ENCODE data around the gene PLIN4.
"Not testable (repeated sequence)": the region's sequence is repeated elsewhere in the genome, so short reads cannot be mapped to it uniquely, and the experiment has no call there.

Gene PLIN4

DNA sequence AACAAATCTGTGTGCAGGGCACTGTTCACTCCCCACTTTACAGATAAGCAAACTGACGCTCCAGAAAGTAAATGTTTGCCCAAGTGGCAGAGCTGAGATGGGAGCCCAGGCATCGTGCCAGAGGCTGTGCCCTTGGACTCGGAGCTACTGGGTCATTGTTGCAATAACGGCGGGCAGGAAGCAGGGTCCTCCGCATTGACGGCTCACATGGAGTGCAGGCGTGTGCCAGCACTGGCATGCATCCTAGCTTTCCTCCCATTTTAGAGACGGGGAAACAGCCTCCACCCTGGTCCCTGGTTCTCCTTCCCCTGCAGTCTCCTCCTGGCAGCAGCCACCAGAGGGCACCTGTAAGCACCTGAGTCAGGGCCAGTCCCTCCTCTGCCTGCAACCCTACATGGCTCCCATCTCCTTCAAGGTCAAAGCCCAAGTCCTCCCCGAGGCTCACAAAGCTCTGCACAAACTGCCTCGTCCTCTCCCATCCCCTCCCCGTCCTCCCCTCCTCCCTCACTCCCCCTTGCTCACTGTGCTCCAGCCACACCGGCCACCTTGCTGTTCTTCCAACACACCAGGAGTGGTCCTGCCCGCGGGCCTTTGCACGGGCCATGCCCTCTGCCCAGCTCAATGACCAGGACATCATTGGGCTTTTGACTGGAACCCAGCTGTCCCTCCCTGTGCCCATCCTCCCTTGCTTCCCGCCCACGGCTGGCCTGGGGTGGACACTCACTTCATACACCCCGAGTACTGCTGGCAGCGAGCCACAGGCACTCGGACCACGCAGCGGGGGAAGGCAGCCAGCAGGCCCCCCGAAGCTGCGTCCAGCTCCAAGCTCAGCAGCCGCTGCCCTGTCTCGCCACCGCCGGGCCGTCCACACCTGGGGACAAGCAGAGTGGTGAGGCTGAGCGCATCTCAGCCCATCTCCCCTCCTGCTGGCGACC, 29.3 kb upstream of the PLIN4 start:
- DNase-seq: peak in 1 of 2 donors; percentile 39

GRCh38 chr19:4543842-4544647, 25.8 kb upstream of the PLIN4 start:
- peak in 1 of 2 donors; percentile 35 for DNase-seq

GRCh38 chr19:4542896-4543841, 24.9 kb upstream of the PLIN4 start:
- peak; percentile 54 to 75 for DNase-seq

DNA sequence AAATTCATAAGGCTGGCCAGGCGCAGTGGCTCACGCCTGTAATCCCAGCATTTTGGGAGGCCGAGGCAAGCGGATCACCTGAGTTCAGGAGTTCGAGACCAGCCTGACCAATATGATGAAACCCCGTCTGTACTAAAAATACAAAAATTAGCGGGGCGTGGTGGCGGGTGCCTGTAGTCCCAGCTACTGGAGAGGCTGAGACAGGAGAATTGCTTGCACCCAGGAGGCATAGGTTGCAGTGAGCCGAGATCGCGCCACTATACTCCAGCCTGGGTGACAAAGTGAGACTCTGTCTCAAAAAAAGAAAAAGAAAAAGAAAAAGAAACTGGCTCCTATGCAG, 23.5 kb upstream of the PLIN4 start:
- DNase-seq: not testable (repeated sequence)

- peak; percentile 78 to 89 for DNase-seq
Measured at GRCh38 chr19:4541114-4541805, 23.0 kb upstream of the PLIN4 start.

DNA sequence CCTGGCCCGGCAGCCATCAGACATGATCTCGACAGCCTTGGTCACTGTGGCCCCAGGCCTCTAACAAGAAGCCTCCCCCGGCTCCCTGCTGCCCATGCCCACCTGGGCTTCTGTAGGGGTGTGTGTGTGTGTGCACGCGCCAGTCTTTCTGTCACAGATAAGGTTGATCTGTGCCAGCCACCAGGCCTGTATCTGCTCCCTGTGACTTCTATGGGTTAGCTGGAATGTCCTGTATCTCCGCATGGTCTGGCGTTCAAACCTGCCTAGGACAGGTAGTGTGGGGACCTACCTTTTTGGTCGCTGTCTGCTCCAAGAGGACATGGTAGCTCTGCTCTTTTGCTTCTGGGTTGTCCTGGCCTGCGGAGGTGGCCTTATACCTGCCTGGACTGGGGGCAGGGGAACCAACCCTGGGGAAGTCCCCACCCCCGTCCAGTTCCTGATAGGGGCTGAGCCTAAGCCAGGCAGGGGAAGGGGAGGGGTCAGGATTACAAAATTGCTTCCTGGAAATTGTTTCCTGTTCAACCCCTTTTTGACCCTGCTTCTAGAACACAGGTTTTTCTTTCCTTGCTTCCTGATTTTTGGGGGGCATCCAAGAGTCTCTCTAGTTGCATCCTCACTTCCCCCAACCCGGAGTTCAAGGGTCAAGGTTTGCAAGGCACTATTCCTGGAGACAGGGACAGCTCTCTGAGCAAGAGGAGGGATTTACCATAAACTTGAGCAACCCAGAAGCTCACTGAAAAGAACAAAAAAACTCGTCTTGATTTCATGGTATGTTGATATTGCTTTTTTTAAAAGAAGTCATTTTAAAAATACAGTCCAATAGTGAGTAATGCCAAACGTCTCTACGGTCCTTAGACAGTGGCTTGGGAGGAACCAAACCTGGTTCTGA, 21.7 kb upstream of the PLIN4 start, which contains the start of gene LRG1:
Gene LRG1 (minus strand): TSS at position 344 of the 889 bp plus-strand sequence. CDS start 23 bp downstream, at position 321.
- peak; percentile 90 to 96 for DNase-seq

DNA sequence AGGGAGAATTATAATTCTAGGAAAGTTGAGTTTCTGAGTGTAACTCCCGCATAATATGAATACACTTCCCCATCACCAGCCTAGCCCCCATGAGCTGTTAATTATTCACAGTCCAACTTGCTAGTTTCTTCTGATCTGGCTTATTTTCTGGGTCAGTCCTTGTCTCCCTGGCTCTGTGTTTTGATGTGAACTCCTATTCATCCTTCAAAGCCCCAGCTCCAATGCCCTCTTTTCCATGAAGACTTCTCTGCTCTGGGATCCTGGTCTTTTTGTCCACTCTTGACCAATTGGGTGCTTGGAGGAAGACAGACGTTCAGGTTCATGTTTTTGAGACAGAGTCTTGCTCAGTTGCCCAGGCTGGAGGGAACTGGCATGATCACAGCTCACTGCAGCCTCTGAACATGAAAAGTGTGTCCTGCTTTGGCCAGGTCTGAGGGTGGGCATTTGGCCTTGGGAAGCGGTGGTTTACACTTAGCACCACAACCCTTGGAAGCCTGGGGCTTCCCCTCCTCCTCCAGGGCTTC, 20.9 kb upstream of the PLIN4 start:
- no peak for DNase-seq

DNA sequence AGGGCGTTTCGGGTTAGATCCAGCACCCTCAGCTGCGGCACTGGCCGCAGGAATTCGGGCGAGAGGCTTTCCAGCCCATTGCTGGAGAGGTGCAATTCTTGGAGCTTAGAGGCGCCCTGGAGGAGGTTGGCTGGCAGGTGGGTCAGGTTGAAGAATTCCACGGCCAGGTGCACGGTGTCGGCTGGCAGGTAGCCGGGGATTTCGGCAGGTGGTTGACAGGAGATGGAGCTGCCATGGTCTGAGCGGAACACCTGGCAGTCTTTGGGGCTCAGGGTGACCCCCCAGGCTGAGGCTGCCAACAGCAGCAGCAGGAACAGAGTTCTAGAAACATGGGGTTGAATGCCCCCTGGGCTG, 20.3 kb upstream of the PLIN4 start:
- DNase-seq: no peak

DNA sequence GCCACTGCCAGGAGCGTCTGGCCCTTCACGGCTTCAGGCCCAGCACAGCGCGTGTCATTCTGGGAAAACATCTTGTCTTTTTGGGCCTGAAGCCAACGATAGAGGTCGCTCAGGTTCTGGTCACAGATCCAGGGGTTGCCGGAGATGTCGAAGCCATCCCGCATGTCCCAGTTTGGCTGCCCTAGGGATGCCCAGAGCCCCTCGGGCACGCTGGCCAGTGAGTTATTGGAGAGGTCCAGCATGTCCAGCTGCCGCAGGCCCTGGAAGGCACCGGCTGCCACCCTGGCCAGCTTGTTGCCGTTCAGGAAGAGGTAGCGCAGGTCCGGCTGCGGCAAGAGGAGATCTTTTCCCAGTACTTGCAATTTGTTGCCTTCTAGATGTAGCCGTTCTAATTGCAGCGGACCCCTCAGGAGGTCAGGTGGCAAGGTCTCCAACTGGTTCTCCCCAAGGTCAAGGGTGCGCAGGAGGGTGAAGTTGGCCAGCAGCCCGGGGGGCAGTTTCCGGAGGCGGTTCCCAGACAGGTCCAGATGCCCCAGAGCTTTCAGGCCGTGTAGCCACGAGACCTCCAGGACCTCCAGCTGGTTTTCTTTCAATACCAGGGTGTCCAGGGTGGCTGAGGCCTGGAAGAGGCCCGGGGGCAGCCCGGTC, 19.8 kb upstream of the PLIN4 start:
- no peak for DNase-seq

- no peak for DNase-seq
Measured at GRCh38 chr19:4536798-4537197, 18.5 kb upstream of the PLIN4 start.

GRCh38 chr19:4534836-4535658, 16.8 kb upstream of the PLIN4 start, which contains the start of gene PLIN5:
TSS of gene PLIN5 (minus strand) at chr19:4535224. CDS start at chr19:4534074, 1,150 bp downstream.
- DNase-seq: peak; percentile 59 to 64

- DNase-seq: no peak
Measured at GRCh38 chr19:4533835-4534424, 15.6 kb upstream of the PLIN4 start.

DNA sequence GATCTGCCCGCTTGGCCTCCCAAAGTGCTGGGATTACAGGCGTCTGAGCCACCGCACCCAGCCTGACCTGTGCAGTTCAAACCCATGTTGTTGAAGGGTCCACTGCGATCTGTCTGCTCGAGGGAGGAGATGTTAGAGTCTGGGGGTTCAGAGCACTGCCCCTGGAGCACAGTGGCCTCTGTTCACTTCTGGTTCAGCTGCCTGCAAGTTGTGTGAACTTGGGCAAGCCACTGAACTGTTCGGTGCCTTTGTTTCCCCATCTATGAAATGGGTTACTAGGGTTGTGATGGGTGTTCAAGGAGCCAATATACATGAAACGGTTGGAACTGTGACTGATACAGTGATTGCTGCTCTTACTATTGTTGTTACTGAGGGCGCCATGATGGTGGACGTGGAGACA, 15.0 kb upstream of the PLIN4 start:
- no peak for DNase-seq

GRCh38 chr19:4531562-4532165, 13.4 kb upstream of the PLIN4 start:
- DNase-seq: no peak

DNA sequence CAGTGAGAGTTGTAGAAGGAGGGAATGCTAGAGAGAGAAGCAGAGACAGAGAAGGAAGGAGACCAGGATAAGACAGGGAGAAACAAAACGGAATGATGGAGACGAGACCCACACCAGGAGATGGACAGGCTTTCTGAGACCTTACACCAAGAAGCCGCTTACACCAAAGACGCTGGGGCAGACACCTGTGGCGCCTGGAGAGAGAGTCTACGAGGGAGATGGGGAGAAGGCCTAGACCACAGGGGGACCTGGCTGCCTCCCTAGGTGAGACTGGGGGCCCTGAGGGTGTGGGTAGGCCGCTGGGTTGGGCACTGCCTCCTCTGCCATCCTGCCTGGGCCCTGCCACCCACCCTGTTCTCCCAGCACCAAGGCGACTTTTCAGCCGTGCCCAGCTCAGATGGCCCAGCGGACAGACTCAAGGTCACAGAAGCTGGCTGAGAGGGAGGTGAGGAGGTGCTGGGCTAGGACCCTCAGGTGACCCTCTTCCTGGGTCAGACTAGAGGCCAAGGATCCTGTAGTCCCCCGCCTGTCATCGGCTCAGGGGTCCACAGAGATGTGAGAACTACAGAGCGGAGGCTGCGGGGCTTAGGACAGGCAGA, 11.7 kb upstream of the PLIN4 start:
- DNase-seq: no peak

DNA sequence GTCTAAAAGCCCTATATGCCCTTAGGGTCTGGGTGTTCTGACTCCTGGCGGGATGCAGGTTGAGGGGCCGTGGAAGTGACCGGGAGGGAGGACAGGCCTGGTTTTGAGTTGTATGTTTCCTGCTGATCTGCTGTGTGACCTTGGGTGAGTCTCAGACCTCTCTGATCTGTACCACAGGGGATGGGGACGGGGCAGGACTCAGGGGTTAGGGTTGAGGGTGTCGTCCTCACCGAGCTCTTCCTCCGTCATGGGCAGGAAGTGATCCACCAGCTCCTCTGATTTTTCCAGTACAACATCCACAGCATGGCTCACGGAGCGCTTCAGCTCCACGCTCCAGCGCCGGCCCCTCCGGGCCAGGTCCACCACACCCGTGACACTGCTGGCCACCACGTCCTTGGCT, 10.6 kb upstream of the PLIN4 start:
- DNase-seq: no peak

DNA sequence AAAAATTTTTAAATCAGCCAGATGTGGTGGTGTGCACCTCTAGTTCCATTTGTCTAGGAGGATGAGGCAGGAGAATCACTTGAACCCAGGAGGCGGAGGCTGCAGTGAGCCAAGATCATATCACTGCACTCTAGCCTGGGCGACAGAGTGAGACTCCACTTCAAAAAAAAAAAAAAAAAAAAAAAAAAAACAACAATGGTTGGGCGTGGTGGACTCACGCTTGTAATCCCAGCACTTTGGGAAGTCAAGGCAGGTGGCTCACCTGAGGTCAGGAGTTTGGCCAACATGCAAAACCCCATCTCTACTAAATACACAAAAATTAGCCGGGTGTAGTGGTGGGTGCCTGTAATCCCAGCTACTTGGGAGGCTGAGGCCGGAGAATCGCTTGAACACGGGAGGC, 9.1 kb upstream of the PLIN4 start:
- DNase-seq: not testable (repeated sequence)

DNA sequence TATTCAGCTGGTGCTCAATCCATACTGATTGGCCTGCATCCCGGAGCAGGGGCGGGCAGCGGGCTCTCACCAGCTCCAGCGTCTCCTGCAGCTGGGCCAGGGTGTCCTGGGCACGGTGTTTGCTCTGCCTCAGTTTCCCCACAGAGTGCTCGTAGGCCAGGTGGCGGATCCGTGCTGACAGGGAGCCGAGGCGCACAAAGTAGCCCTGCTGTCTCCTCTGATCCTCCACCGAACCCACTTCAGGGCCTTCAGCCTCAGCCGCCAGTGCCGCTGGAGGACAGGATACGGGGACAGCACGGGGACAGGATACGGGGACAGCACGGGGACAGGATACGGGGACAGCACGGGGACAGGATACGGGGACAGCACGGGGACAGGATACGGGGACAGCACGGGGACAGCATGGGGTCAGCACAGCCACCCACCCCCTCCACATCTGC, 7.3 kb upstream of the PLIN4 start:
- no peak for DNase-seq

All from inflammatory macrophage (primary cell).